NT2/D1 (cell line): ENCODE measurements around the gene CACNA2D3.

ENCODE experiments used
- SUZ12 ChIP-seq: IDR thresholded peaks from 2 replicates; pipeline ENCODE4 v1.6.1; 2011; ENCODE audit not compliant: insufficient read length, insufficient read depth; ENCODE audit errors: extremely low read depth
- YY1 ChIP-seq: IDR thresholded peaks from 2 replicates; pipeline ENCODE4 v1.6.1; 2011; ENCODE audit not compliant: insufficient read length, insufficient read depth
- ZNF274 ChIP-seq: IDR thresholded peaks from 2 replicates; pipeline ENCODE4 v1.6.1; 2011; ENCODE audit warnings: mild to moderate bottlenecking, low read depth, low read length

GRCh38 chr3:54134155-54134554 lies 11.8 kb downstream of the CACNA2D3 start:
- TF ChIP-seq ZNF274 (no peak), SUZ12 (no peak), YY1 (no peak)
